Neural cell (in vitro differentiated cells): ENCODE results near the gene DNAI4. TPM values are rescaled to one million over a fixed set of nuclear protein-coding genes. Genes with fewer than 3 reads are reported as not detected.

Experiments
- H2AFZ ChIP-seq: fragments of 200-600, 300-800 bp; sonication (generic), shearing (Covaris generic); 2 replicates; pipeline ENCODE4 v1.6.0; 2014; ENCODE audit warnings: low read depth, mild to moderate bottlenecking, antibody characterized with exemption, low read length, moderate library complexity
- H3F3A ChIP-seq: fragments of 200-600 bp; shearing (Covaris generic); 2 replicates; pipeline ENCODE4 v1.6.1; 2016; ENCODE audit warnings: mild to moderate bottlenecking, moderate library complexity, mixed read lengths, antibody characterized with exemption, low read length; ENCODE audit not compliant: insufficient read depth, poor library complexity, severe bottlenecking
- H3K27ac ChIP-seq: fragments of 200-600, 300-800 bp; sonication (generic), shearing (Covaris generic); 2 replicates; pipeline ENCODE4 v1.5.1; 2014; ENCODE audit warnings: mild to moderate bottlenecking, low read length, moderate library complexity
- H3K27me3 ChIP-seq: fragments of 300-800, 200-600 bp; sonication (generic), shearing (Covaris generic); 2 replicates; pipeline ENCODE4 v1.6.0; 2014; ENCODE audit warnings: mild to moderate bottlenecking, low read depth, low read length, moderate library complexity; ENCODE audit not compliant: insufficient read depth
- H3K36me3 ChIP-seq: fragments of 300-800, 200-600 bp; sonication (generic), shearing (Covaris generic); 2 replicates; pipeline ENCODE4 v1.5.1; 2014; ENCODE audit warnings: mild to moderate bottlenecking, antibody characterized with exemption, low read length, moderate library complexity; ENCODE audit not compliant: insufficient read depth
- H3K4me2 ChIP-seq: fragments of 300-800, 200-600 bp; sonication (generic), shearing (Covaris generic); 2 replicates; pipeline ENCODE4 v1.6.0; 2014; ENCODE audit warnings: mild to moderate bottlenecking, low read length
- H3K4me3 ChIP-seq: fragments of 300-800, 200-600 bp; sonication (generic), shearing (Covaris generic); 2 replicates; pipeline ENCODE4 v1.5.1; 2014; ENCODE audit warnings: mild to moderate bottlenecking, low read length, moderate library complexity
- H3K79me2 ChIP-seq: fragments of 200-600 bp; shearing (Covaris generic); replicated peaks from 2 replicates; pipeline ENCODE4 v1.6.0; 2014; ENCODE audit warnings: mild to moderate bottlenecking, low read length, moderate library complexity; ENCODE audit not compliant: insufficient read depth
- H3K9ac ChIP-seq: fragments of 300-800, 200-600 bp; sonication (generic), shearing (Covaris generic); 2 replicates; pipeline ENCODE4 v1.6.1; 2016; ENCODE audit warnings: mild to moderate bottlenecking, low read length, mixed read lengths
- H3K9me2 ChIP-seq: fragments of 200-600 bp; shearing (Covaris generic); 2 replicates; pipeline ENCODE4 v1.6.1; 2016; ENCODE audit warnings: mild to moderate bottlenecking, low read length, mixed read lengths; ENCODE audit not compliant: insufficient read depth
- H3K9me3 ChIP-seq: fragments of 200-600, 300-800 bp; sonication (generic), shearing (Covaris generic); 2 replicates; pipeline ENCODE4 v1.6.1; 2016; ENCODE audit warnings: mild to moderate bottlenecking, mixed run types, low read length, moderate library complexity, mixed read lengths
- H4K20me1 ChIP-seq: fragments of 200-600 bp; shearing (Covaris generic); 2 replicates; pipeline ENCODE4 v1.6.1; 2016; ENCODE audit warnings: mild to moderate bottlenecking, mixed run types; ENCODE audit not compliant: insufficient read depth
- EP300 ChIP-seq: fragments of 450-650 bp; conservative IDR thresholded peaks from 2 replicates; pipeline ENCODE4 v1.6.1; 2014; ENCODE audit warnings: antibody characterized with exemption, mild to moderate bottlenecking, moderate library complexity; ENCODE audit not compliant: poor library complexity, severe bottlenecking
- EZH2 ChIP-seq: fragments of 200-600, 300-800 bp; shearing (Covaris generic), sonication (generic); IDR thresholded peaks from 2 replicates; pipeline ENCODE4 v1.6.1; 2014; ENCODE audit warnings: antibody characterized with exemption, low read length, borderline replicate concordance, mild to moderate bottlenecking; ENCODE audit not compliant: insufficient read depth, poor library complexity, severe bottlenecking
- MXI1 ChIP-seq: fragments of 450-650 bp; conservative IDR thresholded peaks from 2 replicates; pipeline ENCODE4 v1.6.1; 2014; ENCODE audit warnings: antibody characterized with exemption, mild to moderate bottlenecking; ENCODE audit not compliant: poor library complexity, severe bottlenecking
- POLR2AphosphoS5 ChIP-seq: IDR thresholded peaks from 2 replicates; pipeline ENCODE4 v1.6.1; 2012
- RAD21 ChIP-seq: fragments of 450-650 bp; conservative IDR thresholded peaks from 2 replicates; pipeline ENCODE4 v1.6.1; 2014; ENCODE audit warnings: antibody characterized with exemption, mild to moderate bottlenecking, moderate library complexity
- SMC3 ChIP-seq: fragments of 450-650 bp; conservative IDR thresholded peaks from 2 replicates; pipeline ENCODE4 v1.6.1; 2014; ENCODE audit warnings: antibody characterized with exemption, mild to moderate bottlenecking, moderate library complexity; ENCODE audit not compliant: poor library complexity
- TAF1 ChIP-seq: IDR thresholded peaks from 2 replicates; pipeline ENCODE4 v1.6.1; 2012; ENCODE audit warnings: low read depth
- polyA plus RNA-seq: library from polyadenylated mRNA; depleted of rRNA; stranded (reverse); fragments of >200 nt; gene quantifications from 2 replicates; pipeline ENCODE4 v1.2.3, GENCODE V29; 2014
- TF ChIP-seq, protein P1 (sequence below): fragments of 450-650 bp; IDR thresholded peaks from 2 replicates; pipeline ENCODE4 v1.5.1; 2014; ENCODE audit warnings: antibody characterized with exemption, mild to moderate bottlenecking, moderate library complexity; ENCODE audit not compliant: poor library complexity, severe bottlenecking
- TF ChIP-seq, protein P2 (sequence below): IDR thresholded peaks from 2 replicates; pipeline ENCODE4 v1.6.1; 2012; ENCODE audit warnings: borderline replicate concordance

Gene DNAI4
- polyA plus RNA-seq, 1 donor from 2014 or later: 4.5 TPM

DNA sequence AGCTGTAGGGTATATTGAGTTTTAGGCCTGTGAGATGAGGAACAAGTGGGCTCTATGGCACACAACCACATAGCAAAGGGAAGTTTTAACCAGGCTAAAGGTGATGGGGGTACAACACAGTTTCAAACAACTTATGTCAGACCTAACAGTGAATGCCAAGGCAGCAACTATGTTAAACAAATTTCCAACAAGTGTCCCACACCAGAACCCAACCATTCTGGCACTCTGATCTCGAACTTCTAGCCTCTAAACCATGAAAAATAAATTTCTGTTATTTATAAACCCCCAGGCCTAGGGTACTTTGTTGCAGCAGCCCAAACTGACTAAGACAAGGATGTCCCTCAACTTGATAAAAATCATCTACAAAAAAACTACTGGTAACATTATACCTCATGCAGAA is 71.3 kb downstream of the DNAI4 start:
- Histone ChIP-seq H3F3A (no peaks in the 10 kb centered on the region), H3K4me2 (no peak overlapping the region), H3K27ac (no peak overlapping the region), H3K9me3 (no peaks in the 10 kb centered on the region), H3K79me2 (no peaks in the 10 kb centered on the region), H4K20me1 (no peaks in the 10 kb centered on the region), H2AFZ (no peak overlapping the region), H3K9me2 (no peaks in the 10 kb centered on the region), H3K27me3 (no peaks in the 10 kb centered on the region), H3K36me3 (no peaks in the 10 kb centered on the region), H3K4me3 (no peak overlapping the region), H3K9ac (no peak overlapping the region)
- TF ChIP-seq SMC3 (no peak), POLR2AphosphoS5 (no peak), RAD21 (no peak), EZH2 (no peak), EP300 (no peak), TAF1 (no peak), MXI1 (no peak)
- TF ChIP-seq, protein P1, sequence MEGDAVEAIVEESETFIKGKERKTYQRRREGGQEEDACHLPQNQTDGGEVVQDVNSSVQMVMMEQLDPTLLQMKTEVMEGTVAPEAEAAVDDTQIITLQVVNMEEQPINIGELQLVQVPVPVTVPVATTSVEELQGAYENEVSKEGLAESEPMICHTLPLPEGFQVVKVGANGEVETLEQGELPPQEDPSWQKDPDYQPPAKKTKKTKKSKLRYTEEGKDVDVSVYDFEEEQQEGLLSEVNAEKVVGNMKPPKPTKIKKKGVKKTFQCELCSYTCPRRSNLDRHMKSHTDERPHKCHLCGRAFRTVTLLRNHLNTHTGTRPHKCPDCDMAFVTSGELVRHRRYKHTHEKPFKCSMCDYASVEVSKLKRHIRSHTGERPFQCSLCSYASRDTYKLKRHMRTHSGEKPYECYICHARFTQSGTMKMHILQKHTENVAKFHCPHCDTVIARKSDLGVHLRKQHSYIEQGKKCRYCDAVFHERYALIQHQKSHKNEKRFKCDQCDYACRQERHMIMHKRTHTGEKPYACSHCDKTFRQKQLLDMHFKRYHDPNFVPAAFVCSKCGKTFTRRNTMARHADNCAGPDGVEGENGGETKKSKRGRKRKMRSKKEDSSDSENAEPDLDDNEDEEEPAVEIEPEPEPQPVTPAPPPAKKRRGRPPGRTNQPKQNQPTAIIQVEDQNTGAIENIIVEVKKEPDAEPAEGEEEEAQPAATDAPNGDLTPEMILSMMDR: no peak
- TF ChIP-seq, protein P2, sequence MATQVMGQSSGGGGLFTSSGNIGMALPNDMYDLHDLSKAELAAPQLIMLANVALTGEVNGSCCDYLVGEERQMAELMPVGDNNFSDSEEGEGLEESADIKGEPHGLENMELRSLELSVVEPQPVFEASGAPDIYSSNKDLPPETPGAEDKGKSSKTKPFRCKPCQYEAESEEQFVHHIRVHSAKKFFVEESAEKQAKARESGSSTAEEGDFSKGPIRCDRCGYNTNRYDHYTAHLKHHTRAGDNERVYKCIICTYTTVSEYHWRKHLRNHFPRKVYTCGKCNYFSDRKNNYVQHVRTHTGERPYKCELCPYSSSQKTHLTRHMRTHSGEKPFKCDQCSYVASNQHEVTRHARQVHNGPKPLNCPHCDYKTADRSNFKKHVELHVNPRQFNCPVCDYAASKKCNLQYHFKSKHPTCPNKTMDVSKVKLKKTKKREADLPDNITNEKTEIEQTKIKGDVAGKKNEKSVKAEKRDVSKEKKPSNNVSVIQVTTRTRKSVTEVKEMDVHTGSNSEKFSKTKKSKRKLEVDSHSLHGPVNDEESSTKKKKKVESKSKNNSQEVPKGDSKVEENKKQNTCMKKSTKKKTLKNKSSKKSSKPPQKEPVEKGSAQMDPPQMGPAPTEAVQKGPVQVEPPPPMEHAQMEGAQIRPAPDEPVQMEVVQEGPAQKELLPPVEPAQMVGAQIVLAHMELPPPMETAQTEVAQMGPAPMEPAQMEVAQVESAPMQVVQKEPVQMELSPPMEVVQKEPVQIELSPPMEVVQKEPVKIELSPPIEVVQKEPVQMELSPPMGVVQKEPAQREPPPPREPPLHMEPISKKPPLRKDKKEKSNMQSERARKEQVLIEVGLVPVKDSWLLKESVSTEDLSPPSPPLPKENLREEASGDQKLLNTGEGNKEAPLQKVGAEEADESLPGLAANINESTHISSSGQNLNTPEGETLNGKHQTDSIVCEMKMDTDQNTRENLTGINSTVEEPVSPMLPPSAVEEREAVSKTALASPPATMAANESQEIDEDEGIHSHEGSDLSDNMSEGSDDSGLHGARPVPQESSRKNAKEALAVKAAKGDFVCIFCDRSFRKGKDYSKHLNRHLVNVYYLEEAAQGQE: no peak

DNA sequence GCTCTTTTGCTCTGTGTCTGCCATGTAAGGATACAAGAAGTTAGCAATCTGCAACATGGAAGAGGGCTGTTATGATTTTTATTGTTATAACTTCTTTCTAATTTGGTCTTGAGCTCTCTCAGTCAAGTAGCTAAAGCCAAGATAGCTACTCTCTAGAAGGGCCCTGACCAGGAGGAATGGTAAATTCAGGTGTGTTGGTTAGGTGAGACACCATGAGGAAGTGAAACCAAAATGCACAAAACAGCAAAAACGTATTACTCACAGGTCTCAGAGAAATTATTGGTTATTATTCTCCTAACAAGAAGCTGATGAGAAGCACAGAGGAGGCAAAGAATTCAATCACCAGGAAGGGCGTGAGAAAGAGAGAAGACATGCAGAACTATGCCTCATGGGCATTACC is 71.8 kb downstream of the DNAI4 start:
- Histone ChIP-seq H3K36me3 (no peaks in the 10 kb centered on the region), H3K4me3 (no peak overlapping the region), H2AFZ (no peak overlapping the region), H3K9ac (no peak overlapping the region), H3K79me2 (no peaks in the 10 kb centered on the region), H3K27ac (no peak overlapping the region), H3K9me3 (no peaks in the 10 kb centered on the region), H4K20me1 (no peaks in the 10 kb centered on the region), H3K4me2 (no peak overlapping the region), H3K27me3 (no peaks in the 10 kb centered on the region), H3F3A (no peaks in the 10 kb centered on the region), H3K9me2 (no peaks in the 10 kb centered on the region)
- TF ChIP-seq SMC3: no peak
- no peak for TF ChIP-seq RAD21
- TF ChIP-seq EZH2: no peak
- TF ChIP-seq EP300: no peak

DNA sequence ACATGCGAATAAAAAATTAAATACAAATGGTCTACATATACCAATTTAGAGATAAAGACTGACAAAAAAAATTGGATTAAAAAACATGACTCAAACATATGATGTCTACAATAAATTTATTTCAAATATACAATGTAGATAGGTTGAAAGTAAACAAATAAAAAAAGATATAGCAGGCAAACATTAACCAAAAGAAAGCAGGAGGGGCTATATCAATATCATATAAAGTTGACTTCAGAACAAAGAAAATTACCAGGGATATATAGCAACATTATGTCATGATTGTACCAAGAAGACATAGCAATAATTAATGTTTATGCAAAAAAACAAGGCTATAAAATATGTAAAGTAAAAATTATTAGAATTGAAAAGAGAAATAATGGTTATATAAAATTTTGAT is 73.7 kb downstream of the DNAI4 start:
- Histone ChIP-seq H3K4me2 (no peak overlapping the region), H3K36me3 (no peaks in the 10 kb centered on the region), H3K9me2 (no peaks in the 10 kb centered on the region), H3F3A (no peaks in the 10 kb centered on the region), H3K9ac (no peak overlapping the region), H2AFZ (no peak overlapping the region), H3K27me3 (no peaks in the 10 kb centered on the region), H3K9me3 (no peaks in the 10 kb centered on the region), H3K4me3 (no peak overlapping the region), H4K20me1 (no peaks in the 10 kb centered on the region), H3K27ac (no peak overlapping the region), H3K79me2 (no peaks in the 10 kb centered on the region)
- TF ChIP-seq RAD21 (no peak), MXI1 (no peak), EZH2 (no peak)
- TF ChIP-seq, protein P1: no peak
